AG04449 (cell line): ENCODE measurements around the gene SLC2A9.

Source experiments
- CTCF ChIA-PET: fragments of 350-600 bp; formaldehyde crosslinking; extraction: SDS; loops from one replicate; lab custom pipeline; 2021; ENCODE audit warnings: antibody characterized with exemption; lab: Yijun Ruan, JAX
- POLR2A ChIA-PET: fragments of 400-600, 350-600 bp; formaldehyde crosslinking; extraction: SDS; loops from one replicate; lab custom pipeline; 2020; ENCODE audit warnings: antibody characterized with exemption, inconsistent platforms; lab: Yijun Ruan, JAX
- DNase-seq: peaks from one replicate; pipeline ENCODE4 v3.0.0-alpha.2; 2010; ENCODE audit warnings: low read depth, low spot score
- H3K4me3 ChIP-seq: 2 replicates; pipeline ENCODE4 v1.5.1; 2011; ENCODE audit warnings: low read depth, mild to moderate bottlenecking, control low read depth, low read length
- TF ChIP-seq, protein P1 (sequence below): IDR thresholded peaks from one replicate; pipeline ENCODE4 v1.5.1; 2011; ENCODE audit warnings: mild to moderate bottlenecking, moderate library complexity, low read length, control low read depth, inconsistent platforms; ENCODE audit not compliant: insufficient read depth; ENCODE audit errors: missing control alignments

Gene SLC2A9

DNA sequence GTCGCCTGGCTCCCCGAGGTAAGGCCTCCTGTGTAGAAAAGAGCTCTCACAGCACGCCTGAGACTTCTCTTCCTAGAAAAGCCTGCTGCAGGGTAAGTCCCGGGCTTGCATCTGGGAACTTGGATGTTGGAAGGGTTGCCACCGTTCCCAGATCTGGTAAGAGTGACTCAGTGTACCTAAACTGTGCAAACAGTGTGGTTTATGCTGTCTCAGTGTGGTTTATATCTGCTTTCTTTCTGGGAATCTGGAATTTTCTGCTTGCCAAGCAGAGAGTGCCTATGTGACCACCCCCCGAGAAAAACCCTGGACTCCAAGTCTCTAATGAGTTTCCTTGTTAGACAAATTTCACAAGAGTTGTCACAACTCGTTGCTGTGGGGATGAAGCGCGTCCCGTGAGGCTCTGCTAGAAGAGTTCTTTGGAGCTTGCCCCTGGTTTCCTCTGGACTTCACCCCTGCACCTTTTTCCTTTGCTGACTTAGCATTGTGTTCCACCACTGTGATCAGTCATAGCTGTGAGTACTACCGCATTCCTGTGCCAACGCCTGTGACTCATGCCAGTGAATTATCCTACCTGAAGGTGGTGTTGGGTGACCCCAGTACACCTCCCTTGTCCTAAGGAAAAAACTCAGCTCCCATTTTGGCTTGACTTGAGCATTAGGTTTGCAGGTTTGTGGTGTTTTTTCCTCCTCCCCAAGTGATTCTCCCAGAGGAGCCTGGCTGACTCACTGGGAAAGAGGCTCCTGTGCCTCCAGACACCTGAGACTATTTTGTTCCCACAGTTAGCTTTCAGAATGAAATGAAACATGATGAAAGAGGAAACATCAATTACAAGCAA is 14.5 kb downstream of the SLC2A9 start:
- POLR2A ChIA-PET = interaction anchor here (0.7 kb wide), 1 partner anchor 302 kb away, joined by 3 read pairs; no protein-coding TSS in a partner anchor
- DNase-seq = no peak
- no peak overlapping the region for H3K4me3 ChIP-seq
- CTCF ChIA-PET = interaction anchor here (1.6 to 2.0 kb wide), 2 partner anchors 8 to 9 kb away, joined by 5 to 6 read pairs; no protein-coding TSS in a partner anchor
- TF ChIP-seq, protein P1, sequence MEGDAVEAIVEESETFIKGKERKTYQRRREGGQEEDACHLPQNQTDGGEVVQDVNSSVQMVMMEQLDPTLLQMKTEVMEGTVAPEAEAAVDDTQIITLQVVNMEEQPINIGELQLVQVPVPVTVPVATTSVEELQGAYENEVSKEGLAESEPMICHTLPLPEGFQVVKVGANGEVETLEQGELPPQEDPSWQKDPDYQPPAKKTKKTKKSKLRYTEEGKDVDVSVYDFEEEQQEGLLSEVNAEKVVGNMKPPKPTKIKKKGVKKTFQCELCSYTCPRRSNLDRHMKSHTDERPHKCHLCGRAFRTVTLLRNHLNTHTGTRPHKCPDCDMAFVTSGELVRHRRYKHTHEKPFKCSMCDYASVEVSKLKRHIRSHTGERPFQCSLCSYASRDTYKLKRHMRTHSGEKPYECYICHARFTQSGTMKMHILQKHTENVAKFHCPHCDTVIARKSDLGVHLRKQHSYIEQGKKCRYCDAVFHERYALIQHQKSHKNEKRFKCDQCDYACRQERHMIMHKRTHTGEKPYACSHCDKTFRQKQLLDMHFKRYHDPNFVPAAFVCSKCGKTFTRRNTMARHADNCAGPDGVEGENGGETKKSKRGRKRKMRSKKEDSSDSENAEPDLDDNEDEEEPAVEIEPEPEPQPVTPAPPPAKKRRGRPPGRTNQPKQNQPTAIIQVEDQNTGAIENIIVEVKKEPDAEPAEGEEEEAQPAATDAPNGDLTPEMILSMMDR = no peak

DNA sequence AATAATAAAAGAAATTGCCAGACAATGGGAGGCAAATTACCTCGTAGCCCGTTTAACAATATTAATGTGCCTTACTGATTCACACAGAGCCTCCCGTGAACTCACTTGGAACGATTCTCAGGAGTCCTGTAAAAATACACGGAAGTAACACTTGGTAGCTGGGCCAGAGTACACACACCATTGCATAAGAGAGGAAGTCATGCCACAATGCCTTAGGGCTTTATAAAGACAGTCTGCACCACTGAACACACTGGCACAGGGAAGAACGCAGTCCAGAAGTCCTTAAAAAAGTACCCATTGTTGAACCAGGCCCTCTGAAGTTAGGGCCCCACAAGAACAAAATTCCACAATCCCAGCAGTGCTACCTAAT is 15.1 kb downstream of the SLC2A9 start:
- TF ChIP-seq, protein P1 = no peak
- ChIA-PET POLR2A (no interaction called here), CTCF (interaction anchor here (1.6 kb wide), 1 partner anchor 9 kb away, joined by 6 read pairs; no protein-coding TSS in a partner anchor)
- no peak overlapping the region for H3K4me3 ChIP-seq
- DNase-seq = no peak

DNA sequence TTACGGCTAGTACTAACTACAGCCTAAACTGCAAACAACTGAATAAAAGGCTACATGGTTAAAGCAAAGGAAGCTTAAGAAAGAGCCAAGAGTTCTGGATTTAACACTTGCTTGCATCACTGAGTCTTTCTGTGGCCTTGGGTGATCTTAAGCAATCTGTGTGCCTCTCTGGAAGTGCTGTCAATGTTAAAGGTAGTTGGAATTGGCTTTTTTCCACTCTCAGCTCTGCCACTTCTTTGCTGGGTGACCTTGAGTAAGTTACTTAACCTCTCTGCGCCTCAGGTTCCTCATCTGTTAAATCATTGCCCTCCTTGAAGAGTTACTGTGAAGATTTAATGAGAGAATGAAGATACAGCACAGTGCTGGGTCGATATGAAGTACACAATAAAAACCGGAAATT is 15.7 kb downstream of the SLC2A9 start:
- H3K4me3 ChIP-seq = no peak overlapping the region
- CTCF ChIA-PET = interaction anchor here (1.6 kb wide), 1 partner anchor 10 kb away, joined by 6 read pairs; no protein-coding TSS in a partner anchor
- no peak for DNase-seq
- POLR2A ChIA-PET = no interaction called here
- TF ChIP-seq, protein P1 = no peak

DNA sequence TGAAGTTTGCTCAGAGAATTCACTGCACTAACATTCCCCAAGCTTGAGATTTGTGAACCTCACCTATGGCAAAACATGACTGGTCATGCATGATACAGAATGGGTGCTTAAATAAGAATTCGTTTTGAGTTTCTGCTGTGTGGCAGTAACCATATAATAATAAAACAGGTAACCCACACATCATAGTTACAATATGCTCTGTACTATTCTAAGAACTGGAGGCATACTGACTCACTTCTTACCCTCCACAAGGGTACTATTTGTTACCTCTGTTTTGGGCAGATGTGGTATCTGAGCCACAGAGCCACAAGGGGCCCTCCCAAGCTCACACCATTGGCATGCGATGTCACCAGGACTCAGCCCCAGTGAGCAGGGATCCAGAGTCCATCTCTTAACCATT is 17.6 kb downstream of the SLC2A9 start:
- ChIA-PET CTCF (no interaction called here), POLR2A (no interaction called here)
- no peak for DNase-seq
- TF ChIP-seq, protein P1 = no peak
- H3K4me3 ChIP-seq = no peak overlapping the region

DNA sequence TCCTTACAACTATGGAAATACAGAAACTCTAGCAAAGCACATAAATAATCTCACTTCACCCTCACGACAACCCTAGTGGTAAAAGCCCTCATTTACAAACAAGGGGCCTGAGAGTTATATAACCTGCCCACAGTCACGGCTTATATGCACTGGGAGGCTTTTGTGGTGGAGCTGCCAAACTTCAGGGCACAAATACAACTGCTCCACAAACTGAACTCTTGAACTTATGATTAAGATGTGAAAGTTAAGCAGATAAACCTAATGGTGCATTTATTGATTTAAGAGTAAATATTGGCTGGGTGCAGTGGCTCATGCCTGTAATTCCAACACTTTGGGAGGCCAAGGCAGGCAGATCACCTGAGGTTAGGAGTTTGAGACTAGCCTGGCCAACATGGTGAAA is 19.0 kb downstream of the SLC2A9 start:
- no peak for DNase-seq
- POLR2A ChIA-PET = no interaction called here
- TF ChIP-seq, protein P1 = no peak
- no peak overlapping the region for H3K4me3 ChIP-seq
- CTCF ChIA-PET = no interaction called here

DNA sequence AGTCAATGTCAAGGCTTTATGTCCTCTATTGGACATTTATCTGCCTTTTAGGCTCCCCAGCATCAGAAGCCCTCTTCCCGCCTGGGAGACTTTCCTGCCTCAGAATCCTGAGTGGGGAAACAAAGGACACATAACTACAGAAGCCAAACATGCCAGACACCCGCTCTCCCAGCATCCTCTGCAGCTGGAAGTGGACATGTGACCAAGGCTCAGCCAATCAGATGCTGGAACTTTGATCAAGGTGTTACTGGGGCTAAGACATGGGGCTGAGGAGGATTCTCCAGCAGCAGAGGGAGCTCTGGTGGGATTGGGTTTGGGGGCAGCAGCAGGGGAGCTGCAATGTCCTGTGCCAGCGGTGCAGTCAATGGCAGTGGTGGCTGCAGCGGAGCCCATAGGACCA is 19.5 kb downstream of the SLC2A9 start:
- CTCF ChIA-PET = no interaction called here
- no peak for DNase-seq

More for the DNA sequence above, 19.5 kb downstream of the SLC2A9 start:
- POLR2A ChIA-PET = no interaction called here
- no peak overlapping the region for H3K4me3 ChIP-seq
- TF ChIP-seq, protein P1 = no peak
